Muscle of leg (tissue), 11 donors: ENCODE results near the gene PARP1. TPM values are rescaled to one million over a fixed set of nuclear protein-coding genes. Genes with fewer than 3 reads are reported as not detected.
"Not testable (repeated sequence)": the region's sequence is repeated elsewhere in the genome, so short reads cannot be mapped to it uniquely, and the experiment has no call there.

Source experiments
- DNase-seq: peaks from one replicate; pipeline ENCODE4 v3.0.0; 2013
- H3K27ac ChIP-seq: one replicate; pipeline ENCODE4 v1.5.1; 2013; ENCODE audit warnings: mild to moderate bottlenecking, low read length, control low read depth
- H3K27me3 ChIP-seq: one replicate; pipeline ENCODE4 v1.6.1; 2013; ENCODE audit warnings: low read length; ENCODE audit not compliant: control insufficient read depth, insufficient read depth
- H3K36me3 ChIP-seq: one replicate; pipeline ENCODE4 v1.6.1; 2013; ENCODE audit warnings: low read length; ENCODE audit not compliant: control insufficient read depth, insufficient read depth
- H3K4me1 ChIP-seq: one replicate; pipeline ENCODE4 v1.6.1; 2013; ENCODE audit warnings: low read length; ENCODE audit not compliant: control insufficient read depth, insufficient read depth
- H3K4me3 ChIP-seq: one replicate; pipeline ENCODE4 v1.5.1; 2013; ENCODE audit warnings: low read length, control low read depth
- H3K9me3 ChIP-seq: replicated peaks from 2 replicates; pipeline ENCODE4 v1.6.1; 2013; ENCODE audit warnings: low read depth, low read length; ENCODE audit not compliant: control insufficient read depth
- WGBS: methylation state at CpG from one replicate; pipeline ENCODE4 v1.1.5; 2013; ENCODE audit warnings: missing lambda C conversion rate; ENCODE audit not compliant: insufficient coverage; 5-methylcytosine and 5-hydroxymethylcytosine counted together
- polyA plus RNA-seq, 8 donors: library from polyadenylated mRNA; unstranded; fragments of 120-200 nt; gene quantifications; one replicate each; pipeline versions ENCODE4 v1.2.1 to v1.2.3, GENCODE V29; 2013; ENCODE audit warnings: inconsistent platforms in 1 of 8, low replicate concordance in 1 of 8; ENCODE audit not compliant: insufficient read length in 8 of 8, insufficient read depth in 1 of 8
- total RNA-seq: library from RNA; stranded (reverse); fragments of 120-200 nt; gene quantifications from one replicate; pipeline ENCODE4 v1.2.4, GENCODE V29; 2013

PARP1 gene
- total and polyA plus RNA-seq, 9 donors: 64.9 to 116 (median 103) TPM

DNA sequence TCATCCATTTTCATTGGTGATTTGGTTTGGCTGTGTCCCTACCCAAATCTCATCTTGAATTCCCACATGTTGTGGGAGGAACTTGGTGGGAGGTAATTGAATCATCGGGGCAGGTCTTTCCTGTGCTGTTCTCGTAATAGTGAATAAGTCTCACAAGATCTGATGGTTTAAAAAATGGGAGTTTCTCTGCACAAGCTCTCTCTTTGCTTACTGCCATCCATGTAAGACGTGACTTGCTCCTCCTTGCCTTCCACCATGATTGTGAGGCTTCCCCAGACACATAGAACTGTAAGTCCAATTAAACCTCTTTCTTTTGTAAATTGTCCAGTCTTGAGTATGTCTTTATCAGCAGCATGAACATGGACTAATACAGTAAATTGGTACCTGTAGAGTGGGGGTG, 67.8 kb downstream of the PARP1 start:
- not testable (repeated sequence) for H3K36me3 ChIP-seq, H3K9me3 ChIP-seq, DNase-seq, H3K27me3 ChIP-seq, H3K4me3 ChIP-seq, H3K4me1 ChIP-seq, H3K27ac ChIP-seq
- WGBS: no CpG with 5 or more reads among the region's 3 CpGs

DNA sequence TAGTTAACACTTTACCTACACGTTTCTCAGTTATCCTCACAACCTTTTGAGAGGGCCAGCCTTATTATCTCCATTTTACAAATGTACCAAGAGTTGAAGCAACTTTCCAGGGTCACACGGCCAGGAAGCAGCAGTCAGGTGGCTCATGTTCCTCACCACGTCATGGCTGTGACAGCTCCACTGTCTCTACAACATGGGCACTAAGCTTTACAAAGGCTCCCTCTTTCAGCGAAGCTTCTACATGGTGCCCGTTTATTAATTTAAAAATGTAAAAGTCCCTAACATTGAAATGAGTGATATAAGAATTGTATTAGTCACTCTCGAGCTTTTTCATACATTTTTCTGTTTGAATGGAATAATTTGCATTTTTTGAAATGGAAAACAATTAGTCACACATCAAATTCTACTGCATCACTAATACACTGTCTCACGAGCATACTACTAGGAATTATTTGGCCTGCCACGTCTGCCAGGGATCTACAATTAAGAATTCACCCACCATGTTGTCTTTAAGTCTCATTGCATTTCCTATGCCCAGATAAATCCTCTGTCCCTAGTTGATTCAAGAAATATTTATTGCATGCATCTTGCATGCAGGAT, 70.5 kb downstream of the PARP1 start:
- no peak overlapping the region for H3K4me3 ChIP-seq
- 42% methylated on average over 2 of the region's 8 CpGs for WGBS
- H3K27me3 ChIP-seq: no peaks in the 10 kb centered on the region
- no peaks in the 10 kb centered on the region for H3K9me3 ChIP-seq
- H3K36me3 ChIP-seq: no peaks in the 10 kb centered on the region
- DNase-seq: no peak
- no peak overlapping the region for H3K27ac ChIP-seq
- H3K4me1 ChIP-seq: no peaks in the 10 kb centered on the region

DNA sequence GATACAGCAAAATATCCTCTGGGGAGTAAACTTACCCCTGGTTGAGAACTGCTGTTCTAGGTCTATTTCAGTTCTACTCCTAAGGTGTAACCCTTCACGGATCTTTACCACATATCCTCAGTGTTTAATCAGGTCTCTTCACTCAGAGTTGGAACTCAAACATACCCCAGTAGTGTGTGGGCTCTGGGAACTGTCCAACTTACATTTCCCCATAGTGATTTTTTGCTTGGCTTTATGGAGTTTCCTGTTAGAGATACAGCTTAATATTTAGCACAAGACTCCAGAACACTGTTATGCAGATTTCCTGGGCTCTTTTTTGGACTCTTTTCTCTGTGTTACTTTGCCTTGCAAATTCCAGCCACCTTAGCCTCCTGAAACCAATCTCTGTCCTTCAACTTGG, 72.2 kb downstream of the PARP1 start:
- WGBS: no CpG with 5 or more reads among the region's 1 CpG
- no peak for DNase-seq
- no peaks in the 10 kb centered on the region for H3K9me3 ChIP-seq
- H3K4me1 ChIP-seq: no peaks in the 10 kb centered on the region
- no peaks in the 10 kb centered on the region for H3K27me3 ChIP-seq
- no peak overlapping the region for H3K4me3 ChIP-seq
- H3K27ac ChIP-seq: no peak overlapping the region
- H3K36me3 ChIP-seq: no peaks in the 10 kb centered on the region

DNA sequence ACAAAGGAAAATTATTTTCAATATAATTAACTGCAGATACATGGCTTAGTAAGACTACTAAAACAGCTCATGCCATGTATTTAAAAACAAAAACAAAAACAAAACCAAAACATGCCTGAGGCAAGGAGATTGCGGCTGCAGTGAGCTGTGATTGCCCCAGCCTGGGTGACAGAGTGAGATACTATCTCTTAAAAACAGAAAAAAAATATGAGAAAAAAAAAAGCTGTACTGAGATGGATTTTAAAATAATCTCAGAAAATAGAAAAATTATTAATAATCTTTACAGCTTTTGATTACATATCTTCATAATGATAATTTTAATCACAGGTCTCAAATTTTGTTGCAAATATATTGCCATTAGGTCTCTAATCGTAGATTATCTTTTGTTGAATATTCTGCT, 74.9 kb downstream of the PARP1 start:
- WGBS: no CpG with 5 or more reads among the region's 2 CpGs
- no peak for DNase-seq
- H3K27me3 ChIP-seq: no peaks in the 10 kb centered on the region
- no peak overlapping the region for H3K4me3 ChIP-seq
- no peaks in the 10 kb centered on the region for H3K36me3 ChIP-seq
- H3K9me3 ChIP-seq: no peaks in the 10 kb centered on the region
- H3K4me1 ChIP-seq: no peaks in the 10 kb centered on the region
- H3K27ac ChIP-seq: no peak overlapping the region

DNA sequence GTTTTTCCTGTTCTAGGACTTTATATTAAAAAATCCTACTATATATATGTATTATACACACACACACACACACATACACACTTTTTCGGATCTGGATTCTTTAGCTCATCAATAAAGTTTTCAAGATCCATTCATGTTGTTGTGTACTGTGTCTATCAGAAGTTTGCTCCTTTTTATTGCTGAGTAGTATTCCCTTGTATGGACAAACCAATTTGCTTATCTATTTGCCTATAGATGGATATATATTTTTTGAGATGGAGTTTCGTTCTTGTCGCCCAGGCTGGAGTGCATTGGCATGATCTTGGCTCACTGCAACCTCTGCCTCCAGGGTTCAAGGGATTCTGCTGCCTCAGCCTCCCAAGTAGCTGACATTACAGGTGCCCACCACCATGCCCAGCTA, 78.7 kb downstream of the PARP1 start:
- DNase-seq: no peak
- H3K27me3 ChIP-seq: no peaks in the 10 kb centered on the region
- no peaks in the 10 kb centered on the region for H3K4me1 ChIP-seq
- no peaks in the 10 kb centered on the region for H3K36me3 ChIP-seq
- WGBS: 92% methylated on average over 2 of the region's 3 CpGs
- H3K9me3 ChIP-seq: no peaks in the 10 kb centered on the region
- no peak overlapping the region for H3K4me3 ChIP-seq
- no peak overlapping the region for H3K27ac ChIP-seq

GRCh38 chr1:226327761-226328162, 80.1 kb downstream of the PARP1 start:
- WGBS: 85% methylated on average over 1 of the region's 2 CpGs
- H3K27ac ChIP-seq: no peak overlapping the region

GRCh38 chr1:226325178-226325577, 82.7 kb downstream of the PARP1 start:
- Histone ChIP-seq H3K4me1 (no peaks in the 10 kb centered on the region), H3K27ac (no peak overlapping the region), H3K9me3 (no peaks in the 10 kb centered on the region), H3K4me3 (no peak overlapping the region), H3K36me3 (no peaks in the 10 kb centered on the region), H3K27me3 (peaks cover 2% of the 10 kb centered on the region)
- DNase-seq: no peak
- WGBS: 67% methylated on average over 1 of the region's 1 CpG

More at GRCh38 chr1:226327761-226328162, 80.1 kb downstream of the PARP1 start:
- no peaks in the 10 kb centered on the region for H3K9me3 ChIP-seq
- H3K4me1 ChIP-seq: no peaks in the 10 kb centered on the region
- H3K27me3 ChIP-seq: peaks cover 2% of the 10 kb centered on the region
- no peak overlapping the region for H3K4me3 ChIP-seq
- no peak for DNase-seq
- H3K36me3 ChIP-seq: no peaks in the 10 kb centered on the region

GRCh38 chr1:226324479-226324878, 83.4 kb downstream of the PARP1 start:
- peaks cover 2% of the 10 kb centered on the region for H3K27me3 ChIP-seq
- no peaks in the 10 kb centered on the region for H3K36me3 ChIP-seq
- no peaks in the 10 kb centered on the region for H3K9me3 ChIP-seq
- H3K4me1 ChIP-seq: no peaks in the 10 kb centered on the region
- no peak overlapping the region for H3K4me3 ChIP-seq
- no peak overlapping the region for H3K27ac ChIP-seq
- no peak for DNase-seq

DNA sequence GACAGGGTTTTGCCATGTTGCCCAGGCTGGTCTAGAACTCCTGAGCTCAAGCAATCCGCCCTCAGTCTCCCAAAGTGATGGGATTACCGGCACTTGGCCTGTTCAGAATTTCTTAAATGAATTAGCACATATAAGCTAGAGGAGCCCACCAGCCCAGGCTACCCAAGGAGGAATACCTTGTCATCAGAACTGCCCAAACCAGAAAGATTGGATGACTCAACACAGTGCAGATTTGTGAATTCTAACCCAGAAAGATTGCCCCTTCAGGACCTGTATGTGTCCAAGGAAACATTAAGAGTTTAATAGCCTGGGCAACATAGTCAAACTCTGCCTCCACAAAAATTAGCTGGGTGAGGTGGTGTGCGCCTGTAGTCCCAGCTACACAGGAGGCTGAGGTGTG, 84.9 kb downstream of the PARP1 start:
- Histone ChIP-seq H3K36me3 (no peaks in the 10 kb centered on the region), H3K27ac (no peak overlapping the region), H3K27me3 (peaks cover 2% of the 10 kb centered on the region), H3K9me3 (no peaks in the 10 kb centered on the region), H3K4me1 (no peaks in the 10 kb centered on the region), H3K4me3 (no peak overlapping the region)
- 86% methylated on average over 3 of the region's 3 CpGs for WGBS
- DNase-seq: no peak

DNA sequence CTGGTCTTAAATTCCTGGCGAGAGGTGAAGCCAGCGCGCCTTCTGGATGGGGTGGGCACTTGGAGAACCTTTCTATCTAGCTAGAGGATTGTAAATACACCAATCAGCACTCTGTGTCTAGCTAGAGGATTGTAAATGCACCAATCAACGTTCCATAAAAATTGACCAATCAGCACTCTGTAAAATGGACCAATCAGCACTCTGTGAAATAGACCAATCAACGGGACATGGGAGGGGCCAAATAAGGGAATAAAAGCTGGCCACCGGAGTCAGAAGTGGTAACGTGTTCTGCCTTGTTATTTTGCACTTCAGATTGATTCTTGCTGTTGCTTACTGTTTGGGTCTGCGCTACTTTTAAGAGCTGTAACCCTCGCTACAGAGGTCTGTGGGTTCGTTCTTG, 87.0 kb downstream of the PARP1 start:
- no peak for DNase-seq
- Histone ChIP-seq H3K27ac (no peak overlapping the region), H3K9me3 (no peaks in the 10 kb centered on the region), H3K4me1 (no peaks in the 10 kb centered on the region), H3K27me3 (peaks cover 4% of the 10 kb centered on the region), H3K4me3 (no peak overlapping the region), H3K36me3 (no peaks in the 10 kb centered on the region)
- WGBS: 85% methylated on average over 6 of the region's 10 CpGs

DNA sequence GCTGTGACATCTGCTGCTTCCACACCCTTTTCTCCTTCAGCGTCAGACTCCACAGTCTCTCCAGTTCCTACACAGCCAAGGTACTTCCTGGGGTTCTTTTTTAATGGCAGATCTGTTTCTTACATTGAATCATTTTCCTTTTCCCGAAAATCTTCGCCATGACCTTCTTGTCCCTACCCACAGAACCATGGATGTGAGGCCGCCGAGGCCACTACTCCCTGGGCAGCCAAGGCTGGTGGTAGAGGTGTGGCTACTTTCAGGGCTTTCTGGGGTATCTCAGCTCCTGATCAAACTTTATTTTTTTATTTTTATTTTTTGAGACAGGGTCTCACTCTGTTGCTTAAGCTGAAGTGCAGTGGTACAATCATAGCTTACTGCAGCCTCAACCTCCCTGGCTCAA, 89.4 kb downstream of the PARP1 start:
- H3K27ac ChIP-seq: no peak overlapping the region
- no peaks in the 10 kb centered on the region for H3K9me3 ChIP-seq
- H3K36me3 ChIP-seq: no peaks in the 10 kb centered on the region
- no peaks in the 10 kb centered on the region for H3K4me1 ChIP-seq
- H3K4me3 ChIP-seq: no peak overlapping the region
- H3K27me3 ChIP-seq: peaks cover 2% of the 10 kb centered on the region
- DNase-seq: no peak
- WGBS: 90% methylated on average over 1 of the region's 5 CpGs
